ENCODE data around the gene ADIPOR1. TPM values are rescaled to one million over a fixed set of nuclear protein-coding genes. Genes with fewer than 3 reads are reported as not detected.
A peak's percentile ranks its signal among the peaks of the same experiment; 100 is the strongest.

ADIPOR1 gene
- total RNA-seq, 1 donor from 2014 or later = 38.0 TPM

GRCh38 chr1:202966006-202966898 lies 8.1 kb upstream of the ADIPOR1 start:
- H3K27ac Mint-ChIP-seq = peak overlapping the region; percentile 35
- no peak for DNase-seq (ENCODE audit: low spot score in 2 of 2, unreplicated experiment in 2 of 2)
- TF ChIP-seq, protein P1, sequence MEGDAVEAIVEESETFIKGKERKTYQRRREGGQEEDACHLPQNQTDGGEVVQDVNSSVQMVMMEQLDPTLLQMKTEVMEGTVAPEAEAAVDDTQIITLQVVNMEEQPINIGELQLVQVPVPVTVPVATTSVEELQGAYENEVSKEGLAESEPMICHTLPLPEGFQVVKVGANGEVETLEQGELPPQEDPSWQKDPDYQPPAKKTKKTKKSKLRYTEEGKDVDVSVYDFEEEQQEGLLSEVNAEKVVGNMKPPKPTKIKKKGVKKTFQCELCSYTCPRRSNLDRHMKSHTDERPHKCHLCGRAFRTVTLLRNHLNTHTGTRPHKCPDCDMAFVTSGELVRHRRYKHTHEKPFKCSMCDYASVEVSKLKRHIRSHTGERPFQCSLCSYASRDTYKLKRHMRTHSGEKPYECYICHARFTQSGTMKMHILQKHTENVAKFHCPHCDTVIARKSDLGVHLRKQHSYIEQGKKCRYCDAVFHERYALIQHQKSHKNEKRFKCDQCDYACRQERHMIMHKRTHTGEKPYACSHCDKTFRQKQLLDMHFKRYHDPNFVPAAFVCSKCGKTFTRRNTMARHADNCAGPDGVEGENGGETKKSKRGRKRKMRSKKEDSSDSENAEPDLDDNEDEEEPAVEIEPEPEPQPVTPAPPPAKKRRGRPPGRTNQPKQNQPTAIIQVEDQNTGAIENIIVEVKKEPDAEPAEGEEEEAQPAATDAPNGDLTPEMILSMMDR (IDR thresholded peaks at IDR 0.05; ENCODE audit: unreplicated experiment) = no peak
- peak overlapping the region; percentile 70 for H3K4me3 Mint-ChIP-seq
- peaks cover 16% of the 10 kb centered on the region for H3K4me1 Mint-ChIP-seq
- H3K27me3 Mint-ChIP-seq (ENCODE audit: low read depth) = peaks cover 5% of the 10 kb centered on the region
- H3K36me3 Mint-ChIP-seq = no peaks in the 10 kb centered on the region
- no peaks in the 10 kb centered on the region for H3K9me3 Mint-ChIP-seq

DNA sequence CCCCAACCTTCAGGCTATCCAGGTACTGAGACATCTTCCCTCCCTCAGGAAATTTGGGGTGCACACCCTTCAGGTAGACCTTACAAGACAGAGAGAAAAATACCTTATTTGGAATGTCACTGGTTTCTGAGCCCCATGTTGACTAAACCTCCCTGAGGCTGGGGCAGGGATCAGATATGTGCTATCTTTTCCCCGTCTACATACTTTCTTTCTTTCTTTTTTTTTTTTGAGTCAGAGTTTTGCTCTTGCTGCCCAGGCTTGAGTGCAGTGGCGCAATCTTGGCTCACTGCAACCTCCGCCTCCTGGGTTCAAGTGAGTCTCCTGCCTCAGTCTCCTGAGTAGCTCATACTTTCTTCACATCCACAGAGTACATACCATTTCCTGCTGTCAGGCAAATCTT lies 7.3 kb upstream of the ADIPOR1 start:
- H3K4me1 Mint-ChIP-seq = peaks cover 16% of the 10 kb centered on the region
- H3K36me3 Mint-ChIP-seq = no peaks in the 10 kb centered on the region
- no peak overlapping the region for H3K27ac Mint-ChIP-seq
- peak overlapping the region; percentile 70 for H3K4me3 Mint-ChIP-seq
- DNase-seq (ENCODE audit: low spot score in 2 of 2, unreplicated experiment in 2 of 2) = no peak
- TF ChIP-seq, protein P1 (IDR thresholded peaks at IDR 0.05; ENCODE audit: unreplicated experiment) = no peak
- no peaks in the 10 kb centered on the region for H3K9me3 Mint-ChIP-seq
- peaks cover 3% of the 10 kb centered on the region for H3K27me3 Mint-ChIP-seq (ENCODE audit: low read depth)

DNA sequence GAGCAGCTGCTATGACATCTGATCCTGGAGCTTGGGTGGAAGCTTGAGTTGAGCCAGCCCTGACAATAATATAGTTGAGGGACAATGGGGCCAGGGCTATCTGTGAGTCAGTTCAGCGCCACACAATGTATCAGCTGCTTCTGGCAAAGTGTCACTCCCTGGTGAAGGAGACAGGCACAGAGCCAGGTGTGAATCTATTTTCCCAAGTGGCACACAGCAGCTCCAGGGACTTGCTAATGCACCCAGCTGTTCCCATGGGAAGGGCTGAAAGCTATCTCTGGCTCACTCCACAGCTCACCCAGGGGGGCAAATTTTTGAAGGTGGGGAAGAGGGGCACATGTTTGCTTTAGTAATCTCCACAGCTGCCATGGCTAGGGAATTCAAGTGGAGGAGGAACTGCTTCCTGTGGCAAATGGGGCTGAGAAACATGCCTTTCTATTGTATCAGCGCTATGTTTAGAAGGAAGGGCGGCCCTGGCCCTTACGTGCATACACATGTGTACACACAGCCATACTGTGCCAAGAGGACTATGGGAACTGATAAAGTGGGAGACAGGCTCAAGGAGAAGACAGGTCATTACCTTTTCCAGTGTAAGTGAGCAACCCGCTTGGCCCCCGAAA lies 6.8 kb upstream of the ADIPOR1 start:
- no peak overlapping the region for H3K27ac Mint-ChIP-seq
- DNase-seq (ENCODE audit: low spot score in 2 of 2, unreplicated experiment in 2 of 2) = no peak

DNA sequence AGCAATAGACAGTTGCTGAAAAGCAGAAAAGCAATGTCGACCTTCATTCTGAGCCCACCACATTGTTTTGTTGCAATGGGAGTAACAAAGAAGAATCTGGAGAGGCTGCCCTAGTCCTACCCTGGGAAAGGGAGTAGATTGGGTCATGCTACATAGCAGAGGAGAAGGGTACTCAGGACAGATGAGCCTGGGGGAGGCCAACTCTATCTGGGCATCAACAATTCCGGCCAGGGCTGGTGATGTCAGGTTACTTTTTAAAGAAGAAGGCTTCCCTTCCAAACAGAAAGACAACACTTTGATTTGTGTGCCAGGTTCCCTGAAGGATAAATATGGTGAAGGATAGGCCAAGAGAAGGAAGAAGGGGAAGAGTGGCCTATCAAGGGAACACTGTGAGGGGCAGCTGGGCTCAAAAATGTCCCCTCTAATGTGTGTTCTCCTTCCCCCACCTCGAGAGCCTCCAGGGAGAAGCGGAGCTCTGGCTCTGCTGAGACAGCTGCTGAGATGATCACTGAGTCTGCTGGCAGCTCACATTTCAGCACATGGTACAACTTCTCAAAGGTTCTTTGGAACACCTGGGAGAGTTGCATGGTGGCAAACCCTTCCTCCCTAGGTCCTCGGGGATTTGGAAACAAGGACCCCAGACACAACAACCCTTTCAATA lies 3.2 kb upstream of the ADIPOR1 start:
- H3K9me3 Mint-ChIP-seq = no peaks in the 10 kb centered on the region
- H3K4me3 Mint-ChIP-seq = no peak overlapping the region
- TF ChIP-seq, protein P1 (IDR thresholded peaks at IDR 0.05; ENCODE audit: unreplicated experiment) = no peak
- no peak for DNase-seq (ENCODE audit: low spot score in 2 of 2, unreplicated experiment in 2 of 2)
- no peak overlapping the region for H3K27ac Mint-ChIP-seq
- no peaks in the 10 kb centered on the region for H3K36me3 Mint-ChIP-seq
- peaks cover 22% of the 10 kb centered on the region for H3K4me1 Mint-ChIP-seq
- no peaks in the 10 kb centered on the region for H3K27me3 Mint-ChIP-seq (ENCODE audit: low read depth)

More for the DNA sequence above, 6.8 kb upstream of the ADIPOR1 start:
- TF ChIP-seq, protein P1 (IDR thresholded peaks at IDR 0.05; ENCODE audit: unreplicated experiment) = no peak
- Mint-ChIP-seq H3K36me3 (no peaks in the 10 kb centered on the region), H3K9me3 (no peaks in the 10 kb centered on the region), H3K4me1 (peaks cover 16% of the 10 kb centered on the region), H3K27me3 (ENCODE audit: low read depth) (peaks cover 2% of the 10 kb centered on the region), H3K4me3 (no peak overlapping the region)

GRCh38 chr1:202959276-202959620 lies 1.1 kb upstream of the ADIPOR1 start:
- DNase-seq (ENCODE audit: low spot score in 2 of 2, unreplicated experiment in 2 of 2) = no peak
- H3K4me3 Mint-ChIP-seq = peak overlapping the region; percentile 82
- H3K36me3 Mint-ChIP-seq = no peaks in the 10 kb centered on the region
- no peaks in the 10 kb centered on the region for H3K27me3 Mint-ChIP-seq (ENCODE audit: low read depth)
- H3K9me3 Mint-ChIP-seq = no peaks in the 10 kb centered on the region
- peaks cover 21% of the 10 kb centered on the region for H3K4me1 Mint-ChIP-seq
- TF ChIP-seq, protein P1 (IDR thresholded peaks at IDR 0.05; ENCODE audit: unreplicated experiment) = no peak
- H3K27ac Mint-ChIP-seq = no peak overlapping the region
